Activated naive CD4-positive, alpha-beta T cell treated with anti-CD3 and anti-CD28 coated beads for 36 hours (primary cell): ENCODE measurements around the gene CDK4. TPM values are rescaled to one million over a fixed set of nuclear protein-coding genes. Genes with fewer than 3 reads are reported as not detected.

ENCODE experiments used
- CTCF ChIA-PET: fragments of 350-600 bp; sonication (Branson Sonifier 250); formaldehyde crosslinking; loops from one replicate; lab custom pipeline; 2021; ENCODE audit warnings: antibody characterized with exemption; lab: Charles Lee
- DNase-seq: peaks from one replicate; pipeline ENCODE4 v3.0.0-alpha.2; 2020
- H3K27ac Mint-ChIP-seq: one replicate; pipeline ENCODE4 v1.8.0; 2021; ENCODE audit warnings: mild to moderate bottlenecking, mixed read lengths
- H3K27me3 Mint-ChIP-seq: one replicate; pipeline ENCODE4 v1.8.0; 2021; ENCODE audit warnings: low read depth, mixed read lengths
- H3K36me3 Mint-ChIP-seq: one replicate; pipeline ENCODE4 v1.8.0; 2021; ENCODE audit warnings: low read depth, mixed read lengths
- H3K4me1 Mint-ChIP-seq: one replicate; pipeline ENCODE4 v1.8.0; 2021; ENCODE audit warnings: low read depth, mixed read lengths
- H3K4me3 Mint-ChIP-seq: one replicate; pipeline ENCODE4 v1.8.0; 2021; ENCODE audit warnings: mild to moderate bottlenecking, moderate library complexity, mixed read lengths
- H3K9me3 Mint-ChIP-seq: one replicate; pipeline ENCODE4 v1.8.0; 2021; ENCODE audit warnings: mixed read lengths
- intact Hi-C: fragments of 100-400 bp; cut with micrococcal nuclease; formaldehyde crosslinking; loops from one replicate; pipeline ENCODE4 v1.15.1; 2023
- total RNA-seq, 2 experiments: library from RNA; stranded (reverse); gene quantifications; one replicate each; pipeline ENCODE4 v1.2.3, GENCODE V29; 2021

The CDK4 gene
- total RNA-seq, 2 experiments from 2014 or later = 194 to 202 TPM

DNA sequence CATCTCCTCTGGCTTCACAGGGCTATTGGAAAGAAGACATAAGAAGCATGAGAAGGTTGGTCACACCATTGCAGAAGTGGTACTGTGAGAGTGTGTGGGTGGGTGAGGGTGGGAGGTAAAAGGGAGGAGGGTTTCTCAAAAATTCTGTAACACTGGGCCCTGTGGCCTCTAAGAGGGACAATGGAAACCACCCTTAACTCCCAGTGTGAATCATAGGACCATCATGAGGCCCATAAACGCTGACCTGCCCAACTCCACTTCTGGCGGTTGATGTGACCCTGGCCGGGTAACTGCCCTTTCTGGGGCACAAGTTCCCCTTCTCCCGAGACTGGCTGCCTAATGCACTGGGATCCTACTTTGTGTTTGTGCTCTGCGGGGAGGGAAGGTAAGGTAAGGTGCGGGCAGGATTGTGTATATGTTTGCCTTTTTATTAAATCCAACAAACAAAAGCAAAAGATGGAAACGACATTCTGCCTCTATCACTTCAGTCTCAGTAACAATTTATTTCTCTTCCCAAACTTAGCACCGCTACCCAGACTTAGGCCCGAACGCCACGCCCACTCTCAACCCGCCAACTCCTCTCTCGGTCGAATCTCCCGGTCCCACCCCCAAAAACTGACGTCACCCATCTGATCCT, 19.2 kb upstream of the CDK4 start:
- Mint-ChIP-seq H3K36me3 (peaks cover 29% of the 10 kb centered on the region), H3K27ac (peak overlapping the region; percentile 95), H3K4me3 (peak overlapping the region; percentile 98), H3K27me3 (peaks cover 5% of the 10 kb centered on the region), H3K4me1 (peaks cover 31% of the 10 kb centered on the region), H3K9me3 (no peaks in the 10 kb centered on the region)
- peak; percentile 92 for DNase-seq
- CTCF ChIA-PET = interaction anchor here (1.0 to 1.8 kb wide), 2 partner anchors 11 to 61 kb away, joined by 3 to 7 read pairs; no protein-coding TSS in a partner anchor
- intact Hi-C loops = no loop called here

GRCh38 chr12:57770734-57771133, 18.6 kb upstream of the CDK4 start:
- DNase-seq = no peak
- H3K27me3 Mint-ChIP-seq = peaks cover 7% of the 10 kb centered on the region
- H3K36me3 Mint-ChIP-seq = peaks cover 28% of the 10 kb centered on the region
- CTCF ChIA-PET = no interaction called here
- no peak overlapping the region for H3K27ac Mint-ChIP-seq
- intact Hi-C loops = no loop called here
- peaks cover 33% of the 10 kb centered on the region for H3K4me1 Mint-ChIP-seq
- H3K4me3 Mint-ChIP-seq = peak overlapping the region; percentile 98
- no peaks in the 10 kb centered on the region for H3K9me3 Mint-ChIP-seq

- peaks cover 27% of the 10 kb centered on the region for H3K36me3 Mint-ChIP-seq
- H3K9me3 Mint-ChIP-seq = no peaks in the 10 kb centered on the region
- no peak for DNase-seq
- H3K4me1 Mint-ChIP-seq = peaks cover 37% of the 10 kb centered on the region
- H3K27ac Mint-ChIP-seq = no peak overlapping the region
- H3K4me3 Mint-ChIP-seq = no peak overlapping the region
- H3K27me3 Mint-ChIP-seq = peaks cover 7% of the 10 kb centered on the region
- intact Hi-C loops = no loop called here
- CTCF ChIA-PET = no interaction called here
Observed at GRCh38 chr12:57769594-57769993, 17.5 kb upstream of the CDK4 start.

- H3K4me3 Mint-ChIP-seq = no peak overlapping the region
- CTCF ChIA-PET = interaction anchor here (1.5 to 5.3 kb wide), 3 partner anchors 9 to 138 kb away, joined by 9 to 42 read pairs (median 9); partner anchors contain the start of gene MARCHF9
Observed at GRCh38 chr12:57767876-57768275, 15.8 kb upstream of the CDK4 start.

GRCh38 chr12:57767305-57767698, 15.2 kb upstream of the CDK4 start:
- H3K9me3 Mint-ChIP-seq = no peaks in the 10 kb centered on the region
- no peak for DNase-seq
- H3K4me3 Mint-ChIP-seq = no peak overlapping the region
- H3K27me3 Mint-ChIP-seq = peaks cover 6% of the 10 kb centered on the region
- peaks cover 42% of the 10 kb centered on the region for H3K4me1 Mint-ChIP-seq
- H3K27ac Mint-ChIP-seq = no peak overlapping the region
- intact Hi-C loops = no loop called here
- CTCF ChIA-PET = interaction anchor here (1.2 to 5.3 kb wide), 5 partner anchors 8 to 138 kb away, joined by 5 to 42 read pairs (median 9); partner anchors contain the start of gene MARCHF9
- H3K36me3 Mint-ChIP-seq = peaks cover 33% of the 10 kb centered on the region

More at GRCh38 chr12:57767876-57768275, 15.8 kb upstream of the CDK4 start:
- peaks cover 33% of the 10 kb centered on the region for H3K36me3 Mint-ChIP-seq
- H3K9me3 Mint-ChIP-seq = no peaks in the 10 kb centered on the region
- H3K27ac Mint-ChIP-seq = no peak overlapping the region
- intact Hi-C loops = no loop called here
- H3K27me3 Mint-ChIP-seq = peaks cover 6% of the 10 kb centered on the region
- peaks cover 43% of the 10 kb centered on the region for H3K4me1 Mint-ChIP-seq
- DNase-seq = no peak

DNA sequence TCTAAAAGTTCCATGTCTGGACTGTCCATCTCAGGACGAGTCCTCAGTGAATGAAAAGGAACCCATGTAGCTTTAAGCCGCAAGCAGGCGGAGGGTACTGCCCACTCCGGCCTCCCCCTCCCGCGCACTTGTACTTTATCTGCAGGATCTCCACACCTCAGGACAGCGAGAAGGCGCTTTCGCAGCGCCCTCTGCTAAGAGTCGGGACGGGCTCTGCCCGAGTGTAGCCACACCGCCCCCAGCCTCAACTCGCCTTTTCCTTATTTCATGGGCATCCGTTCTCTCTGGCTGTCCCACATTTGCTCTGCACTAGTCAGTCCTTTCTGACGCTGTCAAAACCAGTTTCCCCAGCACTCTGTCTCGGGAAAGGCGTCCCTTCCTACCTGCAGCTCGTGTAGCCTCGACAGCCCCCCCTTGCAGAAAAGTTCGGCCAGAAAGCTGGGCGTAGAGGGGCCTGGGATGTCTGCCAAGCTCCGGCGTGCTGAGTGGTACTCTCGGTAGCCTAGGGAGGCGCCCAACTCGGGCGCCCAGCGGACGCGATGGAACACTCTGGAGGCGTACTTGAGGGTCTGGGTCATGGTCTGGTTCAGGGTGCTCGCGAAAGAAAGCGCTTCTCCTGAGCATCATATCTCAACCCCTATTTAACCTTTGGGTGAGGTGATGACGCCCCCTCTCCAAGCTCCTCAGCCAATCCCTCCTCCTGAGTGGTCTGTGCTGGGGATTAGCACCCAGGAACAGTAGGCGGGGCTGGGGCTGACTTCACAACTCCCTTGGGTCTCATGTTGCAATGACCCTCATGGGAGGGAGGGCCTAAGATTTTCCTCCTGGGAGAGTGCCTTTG, 14.6 kb upstream of the CDK4 start, which contains the start of gene CYP27B1:
Gene CYP27B1, minus strand, starts transcription at position 615 of the 841 bp plus-strand sequence. Its CDS starts 37 bp downstream, at position 578.
- H3K9me3 Mint-ChIP-seq = no peaks in the 10 kb centered on the region
- intact Hi-C loops = no loop called here
- H3K27ac Mint-ChIP-seq = no peak within 1 kb of the TSS
- peaks cover 6% of the 10 kb centered on the region for H3K27me3 Mint-ChIP-seq
- peak within 1 kb of the TSS; percentile 88 for H3K4me3 Mint-ChIP-seq
- no peak for DNase-seq
- H3K36me3 Mint-ChIP-seq = peaks cover 31% of the 10 kb centered on the region
- peaks cover 40% of the 10 kb centered on the region for H3K4me1 Mint-ChIP-seq
- CTCF ChIA-PET = interaction anchor here (0.5 to 5.3 kb wide), 6 partner anchors 11 to 175 kb away, joined by 3 to 42 read pairs (median 5); partner anchors contain the start of genes ATP23 and MARCHF9

- intact Hi-C loops = loop anchor here (1.0 to 2.0 kb wide), 2 partner anchors 10 to 17 kb away; partner anchors contain the start of gene TSFM
- Mint-ChIP-seq H3K27me3 (peaks cover 6% of the 10 kb centered on the region), H3K4me3 (peak overlapping the region; percentile 88), H3K27ac (no peak overlapping the region), H3K4me1 (peaks cover 33% of the 10 kb centered on the region), H3K9me3 (no peaks in the 10 kb centered on the region), H3K36me3 (peaks cover 28% of the 10 kb centered on the region)
- DNase-seq = no peak
- CTCF ChIA-PET = interaction anchor here (1.1 to 5.3 kb wide), 5 partner anchors 10 to 140 kb away, joined by 3 to 42 read pairs (median 5); partner anchors contain the start of gene MARCHF9
Observed at GRCh38 chr12:57765698-57766463, 13.8 kb upstream of the CDK4 start.

DNA sequence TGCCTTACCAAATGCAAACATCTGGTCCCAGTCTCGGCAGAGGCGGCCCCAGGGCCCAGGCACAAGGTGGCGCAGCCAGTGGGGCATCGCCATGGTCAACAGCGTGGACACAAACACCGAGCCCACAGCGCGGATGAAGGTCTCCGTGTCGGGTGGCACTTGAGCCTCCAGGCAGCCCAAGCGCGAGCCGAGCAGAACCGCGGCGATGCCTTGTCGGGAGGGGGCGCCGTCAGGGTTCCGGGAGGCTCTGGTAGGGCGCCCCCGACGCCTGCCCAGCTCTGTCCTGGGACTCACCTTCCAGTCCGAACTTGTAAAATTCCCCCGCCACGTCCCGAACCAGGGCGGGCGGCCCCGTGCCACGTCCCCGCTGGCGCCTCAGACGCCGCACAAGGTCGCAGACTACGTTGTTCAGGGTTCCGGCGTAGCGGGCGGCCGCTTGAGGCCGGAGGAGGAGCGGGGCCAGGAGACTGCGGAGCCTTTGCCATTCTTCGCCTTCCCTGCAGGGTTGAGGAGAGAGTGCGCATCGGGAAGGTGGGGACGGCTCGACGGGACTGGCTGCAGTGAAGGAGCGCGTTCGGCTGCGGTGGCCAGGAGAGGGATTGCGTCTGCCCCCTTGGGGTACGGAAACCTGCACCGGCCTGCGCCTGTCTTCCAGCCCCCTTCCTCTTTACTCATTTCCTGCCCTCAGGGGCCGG, 13.0 kb upstream of the CDK4 start:
- H3K9me3 Mint-ChIP-seq = no peaks in the 10 kb centered on the region
- peaks cover 6% of the 10 kb centered on the region for H3K27me3 Mint-ChIP-seq
- peaks cover 30% of the 10 kb centered on the region for H3K4me1 Mint-ChIP-seq
- CTCF ChIA-PET = interaction anchor here (0.6 to 5.3 kb wide), 10 partner anchors 9 to 177 kb away, joined by 3 to 42 read pairs (median 3); partner anchors contain the start of gene MARCHF9
- DNase-seq = peak; percentile 80
- H3K27ac Mint-ChIP-seq = peak overlapping the region; percentile 63
- intact Hi-C loops = loop anchor here (1.0 to 2.0 kb wide), 2 partner anchors 9 to 18 kb away; partner anchors contain the start of gene TSFM
- H3K36me3 Mint-ChIP-seq = peaks cover 26% of the 10 kb centered on the region
- peak overlapping the region; percentile 88 for H3K4me3 Mint-ChIP-seq

DNA sequence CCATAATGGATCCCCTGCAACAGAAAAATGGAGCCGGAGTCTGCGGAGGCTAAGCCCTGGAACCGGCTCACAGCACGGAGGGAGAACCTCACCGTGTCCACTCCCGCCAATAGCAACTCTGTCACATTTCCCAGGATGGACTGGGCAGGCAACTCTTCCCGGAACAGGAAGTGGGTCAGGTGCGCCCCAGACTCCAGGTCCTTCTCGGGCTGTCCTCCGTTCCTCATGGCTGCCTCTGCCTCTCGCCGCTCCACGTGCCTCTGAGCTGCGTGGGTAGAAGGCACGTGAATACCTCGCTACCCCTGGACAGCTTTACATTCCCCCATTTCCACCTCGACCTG, 12.5 kb upstream of the CDK4 start:
- Mint-ChIP-seq H3K4me1 (peaks cover 33% of the 10 kb centered on the region), H3K9me3 (no peaks in the 10 kb centered on the region), H3K27ac (peak overlapping the region; percentile 57), H3K36me3 (peaks cover 24% of the 10 kb centered on the region), H3K27me3 (peaks cover 6% of the 10 kb centered on the region), H3K4me3 (peak overlapping the region; percentile 88)
- CTCF ChIA-PET = interaction anchor here (0.6 to 5.3 kb wide), 9 partner anchors 9 to 178 kb away, joined by 3 to 42 read pairs (median 3); partner anchors contain the start of gene MARCHF9
- DNase-seq = peak; percentile 32
- intact Hi-C loops = loop anchor here (1.0 to 2.0 kb wide), 2 partner anchors 8 to 18 kb away; partner anchors contain the start of gene TSFM

DNA sequence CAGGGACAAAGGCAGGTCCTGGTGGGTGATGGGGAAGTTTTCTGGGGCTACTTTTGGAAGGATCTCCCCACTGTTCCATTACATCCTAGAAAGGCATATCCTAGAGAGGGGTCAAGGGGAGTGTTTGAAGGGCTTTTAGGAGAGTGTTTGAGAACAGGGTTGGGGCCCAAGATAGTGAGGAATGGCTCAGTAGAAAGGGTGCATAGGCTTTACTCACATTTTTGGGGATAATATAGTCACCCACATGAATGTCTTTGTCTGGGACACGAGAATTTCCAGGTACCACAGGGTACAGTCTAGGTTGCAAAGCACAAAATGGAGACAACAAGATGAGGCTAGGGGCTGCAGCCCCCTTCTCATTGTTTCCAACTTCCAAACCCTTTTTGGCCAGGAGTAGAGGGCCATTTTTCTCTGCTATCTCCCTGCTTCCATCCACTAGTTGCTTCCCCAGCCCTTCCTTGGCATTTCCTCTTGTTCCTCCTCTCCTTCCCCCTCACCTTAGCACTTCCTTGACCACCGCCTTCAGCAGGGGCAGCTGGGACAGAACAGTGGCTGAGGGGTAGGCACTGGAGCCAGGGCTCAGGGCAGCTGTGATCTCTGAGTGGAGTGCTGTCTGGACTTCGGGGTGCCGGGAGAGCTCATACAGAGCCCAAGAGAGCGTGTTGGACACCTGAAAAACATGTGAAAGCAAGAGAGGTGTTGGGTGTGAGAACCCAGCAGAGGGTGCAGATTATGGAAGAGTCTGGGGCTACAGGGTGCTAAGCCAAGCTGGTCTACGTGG, 12.0 kb upstream of the CDK4 start:
- Mint-ChIP-seq H3K27me3 (peaks cover 6% of the 10 kb centered on the region), H3K36me3 (peaks cover 18% of the 10 kb centered on the region), H3K4me1 (peaks cover 37% of the 10 kb centered on the region), H3K4me3 (peak overlapping the region; percentile 88), H3K9me3 (no peaks in the 10 kb centered on the region), H3K27ac (no peak overlapping the region)
- DNase-seq = no peak
- CTCF ChIA-PET = interaction anchor here (0.6 to 5.3 kb wide), 7 partner anchors 8 to 178 kb away, joined by 3 to 42 read pairs (median 5); partner anchors contain the start of gene MARCHF9
- intact Hi-C loops = loop anchor here (2.0 kb wide), 1 partner anchor 19 kb away; the partner anchor contains the start of gene TSFM
